Stimulated activated CD4-positive, alpha-beta T cell treated with anti-CD3 and anti-CD28 coated beads, Interleukin-1b, Interleukin-23, amount 100 ng/mL, for 24 hours (primary cell): ENCODE measurements around the gene AGPAT3.

Experiments used
- DNase-seq, 4 experiments: peaks; one replicate each; pipeline ENCODE4 v3.0.0-alpha.2; 2020; ENCODE audit warnings: low read depth in 4 of 4, low spot score in 1 of 4

Gene AGPAT3

GRCh38 chr21:43861706-43862105, 3.3 kb upstream of the AGPAT3 start:
- DNase-seq, result no peak

GRCh38 chr21:43864313-43864961, 586 bp upstream of the AGPAT3 start:
- DNase-seq, result peak in 2 of 4 experiments; percentile 26 to 32

GRCh38 chr21:43865540-43866259, 677 bp downstream of the AGPAT3 start:
- peak in 1 of 4 experiments; percentile 37 for DNase-seq

- DNase-seq, result peak in 2 of 4 experiments; percentile 37 to 49
Observed at GRCh38 chr21:43866260-43866629, 1.2 kb downstream of the AGPAT3 start.

DNA sequence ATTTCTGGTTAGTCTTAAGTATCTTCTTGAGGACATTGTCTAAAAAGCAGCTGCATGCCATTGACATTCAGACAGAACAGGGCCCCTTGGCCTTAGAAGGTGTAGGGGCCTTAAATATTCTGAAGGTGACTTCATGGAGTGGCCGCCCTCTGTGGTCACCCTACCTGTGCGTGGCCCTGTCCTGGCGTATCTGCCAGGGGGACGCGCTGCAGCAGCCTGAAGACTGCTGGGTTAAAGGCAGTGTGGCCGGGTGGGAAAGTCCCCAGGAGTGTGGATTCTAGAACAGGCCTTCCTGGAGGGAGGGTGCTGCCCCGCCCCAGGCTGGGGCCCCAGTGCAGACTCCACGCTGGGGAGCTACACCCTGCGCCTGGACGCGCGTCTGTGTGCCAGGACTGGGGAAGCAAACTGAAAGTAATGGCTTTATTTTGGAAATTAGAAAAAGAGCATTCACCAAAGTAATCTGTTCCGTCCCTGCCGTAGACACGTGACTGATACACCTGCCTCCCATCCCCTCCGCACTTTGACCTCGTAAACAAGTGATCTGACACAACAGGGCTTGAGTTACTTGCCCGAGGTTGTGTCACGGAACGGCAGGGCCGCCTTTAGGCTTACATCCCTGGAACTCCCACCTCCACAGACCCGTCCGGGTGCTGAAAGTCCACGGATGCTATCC, 1.8 kb downstream of the AGPAT3 start:
- peak in 2 of 4 experiments; percentile 43 to 45 for DNase-seq

- no peak for DNase-seq
Observed at GRCh38 chr21:43867332-43867703, 2.3 kb downstream of the AGPAT3 start.

- DNase-seq, result no peak
Observed at GRCh38 chr21:43867948-43868347, 2.9 kb downstream of the AGPAT3 start.

- DNase-seq, result no peak
Observed at GRCh38 chr21:43868461-43868860, 3.4 kb downstream of the AGPAT3 start.

GRCh38 chr21:43869486-43870325, 4.7 kb downstream of the AGPAT3 start:
- DNase-seq, result no peak

GRCh38 chr21:43871487-43871886, 6.5 kb downstream of the AGPAT3 start:
- no peak for DNase-seq

GRCh38 chr21:43872531-43873197, 7.6 kb downstream of the AGPAT3 start:
- DNase-seq, result no peak

GRCh38 chr21:43873673-43874072, 8.7 kb downstream of the AGPAT3 start:
- DNase-seq, result no peak

DNA sequence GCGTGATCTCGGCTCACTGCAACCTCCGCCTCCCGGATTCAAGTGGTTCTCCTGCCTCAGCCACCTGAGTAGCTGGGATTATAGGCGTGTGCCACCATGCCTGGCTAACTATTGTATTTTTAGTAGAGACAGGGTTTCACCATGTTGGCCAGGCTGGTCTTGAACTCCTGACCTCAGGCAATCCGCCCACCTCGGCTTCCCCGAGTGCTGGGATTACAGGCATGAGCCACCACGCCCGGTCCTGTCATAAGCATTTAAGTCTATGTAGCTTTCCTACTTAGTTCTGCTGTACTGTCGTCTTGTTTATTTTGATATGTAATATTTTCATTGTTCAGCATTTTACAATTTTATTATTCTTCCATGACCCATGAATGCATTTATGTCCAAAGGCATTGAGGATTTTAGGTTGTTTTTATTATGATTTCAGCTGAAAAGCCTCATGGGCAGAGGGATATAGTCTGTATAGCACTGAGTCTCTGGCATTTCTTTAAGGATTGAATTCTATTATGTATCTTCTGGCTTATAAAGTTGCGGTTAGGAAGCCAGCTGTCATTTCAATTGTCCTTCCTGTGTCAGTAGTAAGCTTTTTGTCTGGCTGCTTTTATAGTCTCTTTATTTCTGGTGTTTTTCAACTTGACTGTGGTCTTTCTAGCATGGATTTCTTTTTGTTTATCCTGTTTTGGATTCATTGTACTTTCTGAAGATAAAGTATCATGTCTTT, 9.2 kb downstream of the AGPAT3 start:
- no peak for DNase-seq

DNA sequence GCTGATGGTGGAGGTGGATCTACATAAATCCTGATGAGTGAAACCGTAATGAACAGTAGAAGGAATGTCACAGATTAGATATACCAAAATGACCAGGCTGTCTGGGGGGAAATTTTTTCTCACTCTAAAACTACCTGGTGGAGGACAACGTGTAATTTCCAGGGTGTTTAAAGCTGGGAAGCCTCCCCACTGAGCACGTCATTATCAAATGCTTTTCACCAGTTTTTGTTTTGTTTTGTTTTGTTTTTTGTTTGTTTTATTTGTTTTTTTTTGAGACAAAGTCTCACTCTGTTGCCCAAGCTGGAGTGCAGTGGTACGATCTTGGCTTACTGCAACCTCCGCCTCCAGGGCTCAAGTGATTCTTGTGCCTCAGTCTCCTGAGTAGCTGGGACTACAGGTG, 11.6 kb downstream of the AGPAT3 start:
- no peak for DNase-seq

DNA sequence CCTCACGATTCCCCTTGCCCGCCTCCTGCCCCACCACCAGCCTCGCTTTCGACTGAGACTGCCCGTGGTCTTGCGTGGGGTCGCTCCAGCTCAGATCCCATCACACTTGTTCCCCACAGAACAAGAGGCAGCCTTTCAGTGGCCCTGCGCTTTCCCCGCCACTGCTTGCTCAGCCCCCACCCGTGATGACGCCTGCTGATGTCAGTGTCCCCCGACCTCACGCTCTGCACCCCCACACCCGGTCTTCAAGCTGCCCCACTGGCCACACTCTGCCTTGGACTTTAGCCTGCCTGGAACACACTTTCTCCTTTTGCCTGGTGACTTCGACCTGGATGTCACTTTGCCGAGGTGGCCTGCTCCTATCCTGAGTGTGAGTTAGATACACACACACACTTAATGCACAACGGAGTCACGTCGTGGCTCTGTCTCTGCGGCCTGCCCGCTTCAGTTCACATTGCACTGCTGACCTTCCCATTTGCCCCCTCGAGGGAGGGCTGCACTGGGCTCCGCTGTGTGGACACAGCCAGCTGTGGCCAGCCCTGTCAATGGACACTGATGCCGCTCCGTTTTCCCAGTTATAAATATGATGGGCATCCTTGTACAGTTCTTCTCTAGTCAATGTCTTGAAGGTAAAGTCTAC, 13.0 kb downstream of the AGPAT3 start:
- no peak for DNase-seq

DNA sequence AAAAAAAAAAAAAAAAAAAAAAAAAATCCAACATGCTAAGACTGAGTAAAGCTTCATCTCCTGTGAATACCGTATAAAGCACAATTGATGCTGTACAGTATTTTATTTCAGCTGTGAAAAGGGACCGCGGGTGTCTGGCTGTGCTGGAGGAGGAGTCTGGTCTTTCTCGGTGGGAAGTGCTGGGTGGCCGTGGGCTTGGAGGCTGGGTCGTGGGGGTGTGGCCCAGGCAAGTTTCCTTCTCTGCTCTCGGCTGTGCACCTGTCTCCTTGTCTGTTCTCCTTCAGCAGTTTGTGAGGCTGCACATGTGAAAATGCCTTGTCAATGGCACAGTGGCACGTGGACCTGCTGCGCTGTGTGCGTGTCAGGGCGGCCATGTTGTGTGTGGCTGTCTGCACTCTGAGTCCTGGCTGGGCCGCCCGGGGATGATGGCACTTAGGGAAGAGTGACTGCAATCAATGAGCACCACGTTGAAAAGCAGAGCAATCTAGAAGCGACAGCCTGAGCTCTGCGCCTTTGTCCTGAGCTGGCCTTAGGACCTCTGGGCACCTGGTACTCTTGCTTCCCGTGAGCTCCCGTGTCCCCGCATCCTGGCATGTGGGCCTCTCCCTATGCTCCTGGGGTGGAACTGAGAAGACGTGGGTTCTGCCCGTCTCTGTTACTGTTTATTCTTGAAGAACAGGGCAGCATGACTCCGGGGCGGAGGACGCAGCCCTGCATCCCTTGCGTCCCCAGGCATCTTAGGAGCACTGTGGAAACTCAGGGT, 14.5 kb downstream of the AGPAT3 start:
- DNase-seq, result no peak

- DNase-seq, result no peak
Observed at GRCh38 chr21:43880111-43880985, 15.3 kb downstream of the AGPAT3 start.

- peak in 1 of 4 experiments; percentile 17 for DNase-seq
Observed at GRCh38 chr21:43881283-43881682, 16.3 kb downstream of the AGPAT3 start.
